GM12878 (cell line): ENCODE measurements around the gene AMBRA1.

Source experiments
- CEBPB ChIP-seq, 2 experiments: fragments of 150-350 bp in 1 of 2; IDR thresholded peaks; 2 replicates each; pipeline ENCODE4 v1.6.1; 2012 to 2014; ENCODE audit warnings: low read depth in 2 of 2, low read length in 2 of 2, borderline replicate concordance in 1 of 2, inconsistent platforms in 1 of 2
- CHD4 ChIP-seq: fragments of 200-600 bp; sonication (generic); IDR thresholded peaks from 2 replicates; pipeline ENCODE4 v1.6.1; 2016; ENCODE audit warnings: mild to moderate bottlenecking
- GATAD2B ChIP-seq: fragments of 450-650 bp; conservative IDR thresholded peaks from 2 replicates; pipeline ENCODE4 v1.6.1; 2017; ENCODE audit warnings: low read depth, mild to moderate bottlenecking, moderate library complexity
- KLF5 ChIP-seq: fragments of 450-650 bp; IDR thresholded peaks from 2 replicates; pipeline ENCODE4 v1.6.1; 2014; ENCODE audit warnings: mild to moderate bottlenecking; ENCODE audit not compliant: partially characterized antibody
- POLR2A ChIP-seq: IDR thresholded peaks from 2 replicates; pipeline ENCODE4 v1.6.1; 2011; ENCODE audit warnings: low read depth, mild to moderate bottlenecking, low read length
- POLR2AphosphoS5 ChIP-seq: IDR thresholded peaks from 2 replicates; pipeline ENCODE4 v1.6.1; 2011; ENCODE audit warnings: mild to moderate bottlenecking, low read length, inconsistent platforms
- RAD21 ChIP-seq: IDR thresholded peaks from 2 replicates; pipeline ENCODE4 v1.6.1; 2011; ENCODE audit warnings: mild to moderate bottlenecking, low read depth, low read length, moderate library complexity; ENCODE audit not compliant: insufficient read depth
- SP1 ChIP-seq: IDR thresholded peaks from one replicate; pipeline ENCODE4 v1.6.1; 2011; ENCODE audit warnings: low read depth, low read length
- STAT3 ChIP-seq: IDR thresholded peaks from 2 replicates; pipeline ENCODE4 v1.6.1; 2011; ENCODE audit warnings: low read depth, low read length, improper control_type of control experiment
- ZZZ3 ChIP-seq: IDR thresholded peaks from 2 replicates; pipeline ENCODE4 v1.6.1; 2011; ENCODE audit warnings: low read depth; ENCODE audit not compliant: control insufficient read depth, insufficient read length
- TF ChIP-seq, protein P1 (sequence below): IDR thresholded peaks from 2 replicates; pipeline ENCODE4 v1.6.1; 2012; ENCODE audit warnings: low read length, inconsistent platforms
- TF ChIP-seq, protein P2 (sequence below): IDR thresholded peaks from 2 replicates; pipeline ENCODE4 v1.6.1; 2012; ENCODE audit warnings: mild to moderate bottlenecking, low read depth, low read length
- TF ChIP-seq, protein P3 (sequence below), 3 experiments: IDR thresholded peaks in 2 of 3; conservative IDR thresholded peaks in 1 of 3; 2 replicates each; pipeline ENCODE4 v1.5.1; 2011; ENCODE audit warnings: low read depth in 3 of 3, low read length in 3 of 3, mild to moderate bottlenecking in 3 of 3, control low read depth in 2 of 3, moderate library complexity in 2 of 3, inconsistent platforms in 1 of 3, mixed read lengths in 1 of 3; ENCODE audit not compliant: control insufficient read depth in 2 of 3, insufficient read depth in 1 of 3; ENCODE audit errors: extremely low read depth in 1 of 3
- TF ChIP-seq, protein P4 (sequence below): fragments of 450-650 bp; IDR thresholded peaks from 2 replicates; pipeline ENCODE4 v1.6.1; 2017; ENCODE audit warnings: antibody characterized with exemption, mild to moderate bottlenecking, moderate library complexity

DNA sequence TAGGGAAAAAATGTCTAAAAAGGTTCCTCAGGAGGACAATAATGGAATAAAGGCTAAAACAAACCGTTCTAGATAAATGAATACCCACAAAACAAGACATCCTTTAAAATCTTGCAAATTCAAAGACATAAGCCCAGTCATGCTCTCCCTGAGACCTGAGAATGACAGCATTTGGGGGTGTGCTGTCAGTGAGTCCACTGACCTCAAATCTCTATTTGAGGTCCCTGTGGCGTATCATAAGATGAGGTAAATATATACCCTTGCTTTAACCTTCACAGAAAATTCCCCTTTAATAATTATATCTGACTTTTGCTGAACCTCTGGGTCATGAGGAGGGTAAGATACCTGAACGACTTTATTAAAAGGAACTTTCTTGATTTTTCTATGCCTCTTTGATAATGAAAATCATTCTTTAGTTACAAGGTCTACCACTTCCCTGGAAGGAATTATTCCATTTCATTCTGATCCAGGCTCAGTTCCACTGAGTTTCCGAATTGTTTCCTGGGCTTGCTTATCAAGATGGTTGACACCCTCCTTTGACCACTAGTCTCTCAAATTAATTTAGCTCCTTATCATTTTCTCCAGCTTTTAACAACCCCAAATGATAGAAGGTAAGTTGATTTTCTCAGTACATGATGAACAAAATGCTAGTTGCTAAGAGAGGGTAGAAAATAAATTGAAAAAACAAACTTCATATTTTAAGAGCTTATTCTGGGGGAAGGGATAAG is 148.5 kb downstream of the AMBRA1 start:
- TF ChIP-seq, protein P1, sequence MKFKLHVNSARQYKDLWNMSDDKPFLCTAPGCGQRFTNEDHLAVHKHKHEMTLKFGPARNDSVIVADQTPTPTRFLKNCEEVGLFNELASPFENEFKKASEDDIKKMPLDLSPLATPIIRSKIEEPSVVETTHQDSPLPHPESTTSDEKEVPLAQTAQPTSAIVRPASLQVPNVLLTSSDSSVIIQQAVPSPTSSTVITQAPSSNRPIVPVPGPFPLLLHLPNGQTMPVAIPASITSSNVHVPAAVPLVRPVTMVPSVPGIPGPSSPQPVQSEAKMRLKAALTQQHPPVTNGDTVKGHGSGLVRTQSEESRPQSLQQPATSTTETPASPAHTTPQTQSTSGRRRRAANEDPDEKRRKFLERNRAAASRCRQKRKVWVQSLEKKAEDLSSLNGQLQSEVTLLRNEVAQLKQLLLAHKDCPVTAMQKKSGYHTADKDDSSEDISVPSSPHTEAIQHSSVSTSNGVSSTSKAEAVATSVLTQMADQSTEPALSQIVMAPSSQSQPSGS = no peak
- TF ChIP-seq, protein P2, sequence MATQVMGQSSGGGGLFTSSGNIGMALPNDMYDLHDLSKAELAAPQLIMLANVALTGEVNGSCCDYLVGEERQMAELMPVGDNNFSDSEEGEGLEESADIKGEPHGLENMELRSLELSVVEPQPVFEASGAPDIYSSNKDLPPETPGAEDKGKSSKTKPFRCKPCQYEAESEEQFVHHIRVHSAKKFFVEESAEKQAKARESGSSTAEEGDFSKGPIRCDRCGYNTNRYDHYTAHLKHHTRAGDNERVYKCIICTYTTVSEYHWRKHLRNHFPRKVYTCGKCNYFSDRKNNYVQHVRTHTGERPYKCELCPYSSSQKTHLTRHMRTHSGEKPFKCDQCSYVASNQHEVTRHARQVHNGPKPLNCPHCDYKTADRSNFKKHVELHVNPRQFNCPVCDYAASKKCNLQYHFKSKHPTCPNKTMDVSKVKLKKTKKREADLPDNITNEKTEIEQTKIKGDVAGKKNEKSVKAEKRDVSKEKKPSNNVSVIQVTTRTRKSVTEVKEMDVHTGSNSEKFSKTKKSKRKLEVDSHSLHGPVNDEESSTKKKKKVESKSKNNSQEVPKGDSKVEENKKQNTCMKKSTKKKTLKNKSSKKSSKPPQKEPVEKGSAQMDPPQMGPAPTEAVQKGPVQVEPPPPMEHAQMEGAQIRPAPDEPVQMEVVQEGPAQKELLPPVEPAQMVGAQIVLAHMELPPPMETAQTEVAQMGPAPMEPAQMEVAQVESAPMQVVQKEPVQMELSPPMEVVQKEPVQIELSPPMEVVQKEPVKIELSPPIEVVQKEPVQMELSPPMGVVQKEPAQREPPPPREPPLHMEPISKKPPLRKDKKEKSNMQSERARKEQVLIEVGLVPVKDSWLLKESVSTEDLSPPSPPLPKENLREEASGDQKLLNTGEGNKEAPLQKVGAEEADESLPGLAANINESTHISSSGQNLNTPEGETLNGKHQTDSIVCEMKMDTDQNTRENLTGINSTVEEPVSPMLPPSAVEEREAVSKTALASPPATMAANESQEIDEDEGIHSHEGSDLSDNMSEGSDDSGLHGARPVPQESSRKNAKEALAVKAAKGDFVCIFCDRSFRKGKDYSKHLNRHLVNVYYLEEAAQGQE = no peak
- TF ChIP-seq RAD21 = no peak
- TF ChIP-seq CHD4 = no peak
- TF ChIP-seq, protein P3, sequence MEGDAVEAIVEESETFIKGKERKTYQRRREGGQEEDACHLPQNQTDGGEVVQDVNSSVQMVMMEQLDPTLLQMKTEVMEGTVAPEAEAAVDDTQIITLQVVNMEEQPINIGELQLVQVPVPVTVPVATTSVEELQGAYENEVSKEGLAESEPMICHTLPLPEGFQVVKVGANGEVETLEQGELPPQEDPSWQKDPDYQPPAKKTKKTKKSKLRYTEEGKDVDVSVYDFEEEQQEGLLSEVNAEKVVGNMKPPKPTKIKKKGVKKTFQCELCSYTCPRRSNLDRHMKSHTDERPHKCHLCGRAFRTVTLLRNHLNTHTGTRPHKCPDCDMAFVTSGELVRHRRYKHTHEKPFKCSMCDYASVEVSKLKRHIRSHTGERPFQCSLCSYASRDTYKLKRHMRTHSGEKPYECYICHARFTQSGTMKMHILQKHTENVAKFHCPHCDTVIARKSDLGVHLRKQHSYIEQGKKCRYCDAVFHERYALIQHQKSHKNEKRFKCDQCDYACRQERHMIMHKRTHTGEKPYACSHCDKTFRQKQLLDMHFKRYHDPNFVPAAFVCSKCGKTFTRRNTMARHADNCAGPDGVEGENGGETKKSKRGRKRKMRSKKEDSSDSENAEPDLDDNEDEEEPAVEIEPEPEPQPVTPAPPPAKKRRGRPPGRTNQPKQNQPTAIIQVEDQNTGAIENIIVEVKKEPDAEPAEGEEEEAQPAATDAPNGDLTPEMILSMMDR (IDR thresholded peaks at IDR 0.05 in 2 of 3, conservative IDR thresholded peaks at IDR 0.05 in 1 of 3; ENCODE audit: control insufficient read depth in 2 of 3, extremely low read depth in 1 of 3, insufficient read depth in 1 of 3, low read depth in 3 of 3, low read length in 3 of 3) = no peak
- no peak for TF ChIP-seq ZZZ3
- no peak for TF ChIP-seq POLR2A
- no peak for TF ChIP-seq CEBPB (IDR thresholded peaks at IDR 0.05; ENCODE audit: borderline replicate concordance in 1 of 2, low read depth in 2 of 2, low read length in 2 of 2)
- TF ChIP-seq, protein P4, sequence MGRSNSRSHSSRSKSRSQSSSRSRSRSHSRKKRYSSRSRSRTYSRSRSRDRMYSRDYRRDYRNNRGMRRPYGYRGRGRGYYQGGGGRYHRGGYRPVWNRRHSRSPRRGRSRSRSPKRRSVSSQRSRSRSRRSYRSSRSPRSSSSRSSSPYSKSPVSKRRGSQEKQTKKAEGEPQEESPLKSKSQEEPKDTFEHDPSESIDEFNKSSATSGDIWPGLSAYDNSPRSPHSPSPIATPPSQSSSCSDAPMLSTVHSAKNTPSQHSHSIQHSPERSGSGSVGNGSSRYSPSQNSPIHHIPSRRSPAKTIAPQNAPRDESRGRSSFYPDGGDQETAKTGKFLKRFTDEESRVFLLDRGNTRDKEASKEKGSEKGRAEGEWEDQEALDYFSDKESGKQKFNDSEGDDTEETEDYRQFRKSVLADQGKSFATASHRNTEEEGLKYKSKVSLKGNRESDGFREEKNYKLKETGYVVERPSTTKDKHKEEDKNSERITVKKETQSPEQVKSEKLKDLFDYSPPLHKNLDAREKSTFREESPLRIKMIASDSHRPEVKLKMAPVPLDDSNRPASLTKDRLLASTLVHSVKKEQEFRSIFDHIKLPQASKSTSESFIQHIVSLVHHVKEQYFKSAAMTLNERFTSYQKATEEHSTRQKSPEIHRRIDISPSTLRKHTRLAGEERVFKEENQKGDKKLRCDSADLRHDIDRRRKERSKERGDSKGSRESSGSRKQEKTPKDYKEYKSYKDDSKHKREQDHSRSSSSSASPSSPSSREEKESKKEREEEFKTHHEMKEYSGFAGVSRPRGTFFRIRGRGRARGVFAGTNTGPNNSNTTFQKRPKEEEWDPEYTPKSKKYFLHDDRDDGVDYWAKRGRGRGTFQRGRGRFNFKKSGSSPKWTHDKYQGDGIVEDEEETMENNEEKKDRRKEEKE = no peak
- TF ChIP-seq STAT3 = no peak
- no peak for TF ChIP-seq GATAD2B
- no peak for TF ChIP-seq SP1
- no peak for TF ChIP-seq KLF5
- TF ChIP-seq POLR2AphosphoS5 = no peak
